HUES6 (cell line): ENCODE data around the gene EFCAB11.

Experiments used
- H3K27ac ChIP-seq: 2 replicates; pipeline ENCODE4 v1.7.0; 2013; ENCODE audit warnings: low read depth, mild to moderate bottlenecking, low read length, inconsistent platforms
- H3K27me3 ChIP-seq: 2 replicates; pipeline ENCODE4 v1.6.1; 2013; ENCODE audit warnings: low read length; ENCODE audit not compliant: control insufficient read depth, insufficient read depth
- H3K36me3 ChIP-seq: 2 replicates; pipeline ENCODE4 v1.6.1; 2013; ENCODE audit warnings: low read length; ENCODE audit not compliant: control insufficient read depth, insufficient read depth
- H3K4me1 ChIP-seq: 2 replicates; pipeline ENCODE4 v1.6.1; 2013; ENCODE audit warnings: low read length; ENCODE audit not compliant: control insufficient read depth, insufficient read depth
- H3K4me3 ChIP-seq: 2 replicates; pipeline ENCODE4 v1.5.1; 2013; ENCODE audit warnings: low read depth, low read length
- H3K9ac ChIP-seq: one replicate; pipeline ENCODE4 v1.6.1; 2013; ENCODE audit warnings: mild to moderate bottlenecking, low read length
- H3K9me3 ChIP-seq: 2 replicates; pipeline ENCODE4 v1.6.1; 2013; ENCODE audit warnings: low read depth, low read length; ENCODE audit not compliant: control insufficient read depth, insufficient read depth

The EFCAB11 gene

GRCh38 chr14:89862856-89863255 lies 91.7 kb downstream of the EFCAB11 start:
- H3K27me3 ChIP-seq = no peaks in the 10 kb centered on the region
- H3K4me3 ChIP-seq = no peak overlapping the region
- no peaks in the 10 kb centered on the region for H3K36me3 ChIP-seq
- no peaks in the 10 kb centered on the region for H3K4me1 ChIP-seq
- peaks cover 9% of the 10 kb centered on the region for H3K9me3 ChIP-seq
- no peak overlapping the region for H3K27ac ChIP-seq
- no peak overlapping the region for H3K9ac ChIP-seq

DNA sequence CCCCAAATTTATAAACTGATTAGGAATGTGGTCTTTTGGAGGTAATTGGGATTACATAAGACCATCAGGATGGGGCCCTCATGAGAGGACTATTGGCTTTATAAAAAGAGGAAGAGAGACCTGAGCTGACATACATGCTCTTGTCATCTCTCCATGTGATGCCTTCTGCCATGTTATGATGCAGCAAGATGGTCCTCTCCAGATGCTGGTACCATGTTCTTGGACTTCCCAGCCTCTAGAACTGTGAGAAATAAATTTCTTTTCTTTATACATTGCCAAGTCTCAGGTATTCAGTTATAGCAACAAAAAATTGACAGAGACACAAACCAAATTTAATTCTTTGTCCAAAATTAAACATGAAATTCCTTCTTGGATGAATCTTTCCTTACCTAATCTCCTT lies 92.9 kb downstream of the EFCAB11 start:
- Histone ChIP-seq H3K36me3 (no peaks in the 10 kb centered on the region), H3K27me3 (no peaks in the 10 kb centered on the region), H3K9me3 (peaks cover 3% of the 10 kb centered on the region; the same call in 1 of the 2 replicates), H3K4me1 (no peaks in the 10 kb centered on the region), H3K9ac (no peak overlapping the region), H3K4me3 (no peak overlapping the region), H3K27ac (no peak overlapping the region)

DNA sequence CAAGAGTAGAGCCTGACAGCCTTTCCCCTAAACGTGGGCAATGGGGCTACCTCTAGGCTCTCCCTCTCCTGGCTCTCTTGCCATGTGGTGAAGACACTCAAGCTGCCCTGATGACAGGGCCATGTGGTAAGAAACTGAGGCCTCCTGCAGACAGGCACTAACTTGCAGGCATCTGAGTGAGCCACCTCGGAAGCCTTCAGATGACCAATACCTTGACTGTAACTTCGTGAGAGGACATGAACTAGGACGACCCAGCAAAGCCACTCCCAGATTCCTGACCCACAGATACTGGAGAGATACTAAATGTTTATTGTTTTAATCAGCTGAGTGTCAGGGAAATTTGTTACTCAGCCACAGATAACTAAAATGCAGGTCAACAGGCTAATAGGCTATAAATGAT lies 96.4 kb downstream of the EFCAB11 start:
- Histone ChIP-seq H3K9ac (no peak overlapping the region), H3K4me1 (no peaks in the 10 kb centered on the region), H3K27me3 (no peaks in the 10 kb centered on the region), H3K9me3 (peaks cover 3% of the 10 kb centered on the region; the same call in 1 of the 2 replicates), H3K36me3 (no peaks in the 10 kb centered on the region), H3K4me3 (no peak overlapping the region), H3K27ac (no peak overlapping the region)

DNA sequence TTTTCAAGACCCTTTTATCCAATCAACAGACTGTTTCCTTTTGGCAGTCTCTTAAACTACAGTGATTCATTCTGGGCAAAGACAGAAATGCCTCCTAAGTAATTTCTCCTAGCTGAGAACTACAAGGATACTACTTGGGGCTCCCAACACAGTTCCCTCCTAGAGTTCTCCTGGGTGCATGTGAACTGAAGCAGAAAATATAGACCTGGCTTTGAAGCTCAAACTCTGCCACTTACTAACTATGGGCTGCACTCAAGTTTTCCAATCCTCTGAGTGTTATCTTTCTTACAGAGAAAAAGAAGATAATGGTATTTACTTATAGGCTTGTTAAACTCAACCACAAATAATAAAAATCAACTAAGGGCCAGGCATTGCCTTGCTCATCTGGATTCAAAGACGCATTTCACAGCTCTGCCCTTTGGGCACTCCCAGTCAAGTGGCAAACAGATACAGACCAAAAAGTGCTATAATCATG lies 97.6 kb downstream of the EFCAB11 start:
- no peaks in the 10 kb centered on the region for H3K27me3 ChIP-seq
- H3K4me1 ChIP-seq = no peaks in the 10 kb centered on the region
- H3K9ac ChIP-seq = no peak overlapping the region
- H3K9me3 ChIP-seq = peaks cover 3% of the 10 kb centered on the region; the same call in 1 of the 2 replicates
- H3K36me3 ChIP-seq = no peaks in the 10 kb centered on the region
- H3K4me3 ChIP-seq = no peak overlapping the region
- H3K27ac ChIP-seq = no peak overlapping the region

- no peak overlapping the region for H3K27ac ChIP-seq
- H3K27me3 ChIP-seq = no peaks in the 10 kb centered on the region
- no peak overlapping the region for H3K4me3 ChIP-seq
- no peak overlapping the region for H3K9ac ChIP-seq
- H3K36me3 ChIP-seq = no peaks in the 10 kb centered on the region
- H3K9me3 ChIP-seq = no peaks in the 10 kb centered on the region
- H3K4me1 ChIP-seq = no peaks in the 10 kb centered on the region
These were observed 98.4 kb downstream of the EFCAB11 start for GRCh38 chr14:89855961-89856656.

GRCh38 chr14:89853936-89854693 lies 100.4 kb downstream of the EFCAB11 start:
- Histone ChIP-seq H3K4me1 (peaks cover 6% of the 10 kb centered on the region; the same call in 1 of the 2 replicates), H3K9ac (no peak overlapping the region), H3K36me3 (no peaks in the 10 kb centered on the region), H3K9me3 (no peaks in the 10 kb centered on the region), H3K27ac (no peak overlapping the region), H3K4me3 (no peak overlapping the region), H3K27me3 (no peaks in the 10 kb centered on the region)

GRCh38 chr14:89851106-89851505 lies 103.4 kb downstream of the EFCAB11 start:
- H3K4me1 ChIP-seq = peaks cover 6% of the 10 kb centered on the region; the same call in 1 of the 2 replicates
- H3K9me3 ChIP-seq = no peaks in the 10 kb centered on the region
- no peak overlapping the region for H3K4me3 ChIP-seq
- H3K36me3 ChIP-seq = no peaks in the 10 kb centered on the region
- H3K27ac ChIP-seq = no peak overlapping the region
- H3K27me3 ChIP-seq = no peaks in the 10 kb centered on the region
- no peak overlapping the region for H3K9ac ChIP-seq

GRCh38 chr14:89849931-89850330 lies 104.6 kb downstream of the EFCAB11 start:
- Histone ChIP-seq H3K4me3 (no peak overlapping the region), H3K27ac (no peak overlapping the region), H3K27me3 (no peaks in the 10 kb centered on the region), H3K9me3 (no peaks in the 10 kb centered on the region), H3K9ac (no peak overlapping the region), H3K4me1 (peaks cover 6% of the 10 kb centered on the region; the same call in 1 of the 2 replicates), H3K36me3 (no peaks in the 10 kb centered on the region)

DNA sequence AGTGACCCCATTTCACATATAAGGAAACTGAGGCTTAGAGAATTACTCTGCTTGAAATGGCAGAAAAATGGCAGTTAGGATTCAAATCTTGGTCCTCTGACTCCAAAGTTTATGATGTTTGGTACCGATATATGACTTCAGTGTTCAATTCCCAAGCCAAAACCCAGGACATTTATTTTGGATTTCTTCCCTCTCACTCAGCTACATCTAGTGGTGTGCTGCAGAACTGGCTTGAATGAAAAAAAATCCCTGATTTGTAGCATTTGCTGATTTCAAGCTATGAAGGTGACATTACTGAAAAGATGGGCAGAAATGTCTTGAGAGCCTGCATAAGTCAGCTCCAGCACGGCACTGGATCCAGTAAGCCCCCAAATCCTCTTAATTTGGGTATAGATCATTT lies 106.4 kb downstream of the EFCAB11 start:
- no peaks in the 10 kb centered on the region for H3K9me3 ChIP-seq
- no peak overlapping the region for H3K27ac ChIP-seq
- H3K36me3 ChIP-seq = no peaks in the 10 kb centered on the region
- H3K4me1 ChIP-seq = peaks cover 8% of the 10 kb centered on the region; the same call in 1 of the 2 replicates
- H3K27me3 ChIP-seq = no peaks in the 10 kb centered on the region
- H3K9ac ChIP-seq = no peak overlapping the region
- no peak overlapping the region for H3K4me3 ChIP-seq

DNA sequence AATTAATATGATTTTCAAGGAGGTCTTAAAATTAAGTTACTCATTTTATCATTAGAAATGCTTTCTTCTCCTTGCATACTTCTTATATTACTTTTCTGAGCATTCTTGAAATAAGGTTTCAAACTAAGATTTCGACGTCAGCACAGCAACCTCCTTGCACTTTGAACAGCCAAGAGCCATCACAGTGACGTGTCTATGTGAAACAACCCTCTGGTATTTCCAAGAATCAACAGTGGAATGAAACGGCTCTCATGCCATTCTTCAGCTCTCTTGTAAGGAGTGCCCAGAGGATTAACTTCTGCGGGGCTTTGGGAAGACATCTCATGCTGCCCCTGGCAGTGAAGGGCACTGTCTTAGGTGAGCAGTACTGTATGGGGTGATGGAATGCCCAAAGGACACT lies 109.2 kb downstream of the EFCAB11 start:
- Histone ChIP-seq H3K27ac (no peak overlapping the region), H3K4me1 (peaks cover 7% of the 10 kb centered on the region; the same call in 1 of the 2 replicates), H3K9ac (no peak overlapping the region), H3K27me3 (no peaks in the 10 kb centered on the region), H3K4me3 (no peak overlapping the region), H3K9me3 (no peaks in the 10 kb centered on the region), H3K36me3 (no peaks in the 10 kb centered on the region)

DNA sequence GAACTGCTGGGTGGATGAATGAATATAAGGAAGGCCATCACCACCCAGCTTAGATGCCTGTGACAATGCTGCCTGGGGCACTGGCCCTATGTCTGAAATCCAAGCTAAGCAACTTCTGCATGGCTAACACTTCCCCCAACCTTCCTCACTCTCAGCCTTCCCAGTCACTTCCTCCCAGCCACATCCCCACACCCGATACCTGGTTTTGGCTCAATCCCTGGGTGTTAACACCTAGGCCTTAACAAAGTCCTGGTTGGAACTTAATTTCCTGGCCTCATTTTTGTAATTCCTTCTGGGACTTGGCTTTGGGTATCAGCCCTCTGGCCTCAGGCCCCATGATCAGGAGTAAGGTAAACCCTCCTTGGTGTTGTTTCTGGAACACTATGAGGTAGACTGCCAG lies 110.0 kb downstream of the EFCAB11 start:
- no peak overlapping the region for H3K4me3 ChIP-seq
- no peak overlapping the region for H3K9ac ChIP-seq
- H3K9me3 ChIP-seq = no peaks in the 10 kb centered on the region
- no peaks in the 10 kb centered on the region for H3K36me3 ChIP-seq
- 0 out of 2 replicates have a peak, but pooled peaks cover 2% of the 10 kb centered on the region for H3K4me1 ChIP-seq
- H3K27me3 ChIP-seq = no peaks in the 10 kb centered on the region
- H3K27ac ChIP-seq = no peak overlapping the region
